AG20443 (cell line): ENCODE results near the gene DPP10.
"Not testable (repeated sequence)": the region's sequence is repeated elsewhere in the genome, so short reads cannot be mapped to it uniquely, and the experiment has no call there.

Experiments
- DNase-seq: peaks from one replicate; pipeline ENCODE4 v3.0.0; 2012; ENCODE audit warnings: low spot score, mixed read lengths

The DPP10 gene

GRCh38 chr2:114968748-114969400 lies 526.4 kb downstream of the DPP10 start:
- DNase-seq = no peak

- not testable (repeated sequence) for DNase-seq
These were observed 561.9 kb downstream of the DPP10 start for GRCh38 chr2:115004321-115004720.

GRCh38 chr2:115011721-115012120 lies 569.3 kb downstream of the DPP10 start:
- DNase-seq = no peak

- not testable (repeated sequence) for DNase-seq
These were observed 579.6 kb downstream of the DPP10 start for GRCh38 chr2:115022013-115022412.

GRCh38 chr2:115034801-115035200 lies 592.4 kb downstream of the DPP10 start:
- no peak for DNase-seq

- no peak for DNase-seq
These were observed 594.4 kb downstream of the DPP10 start for GRCh38 chr2:115036818-115037217.

GRCh38 chr2:115057473-115057872 lies 615.0 kb downstream of the DPP10 start:
- no peak for DNase-seq

GRCh38 chr2:115070002-115070401 lies 627.6 kb downstream of the DPP10 start:
- DNase-seq = no peak

GRCh38 chr2:115071534-115071933 lies 629.1 kb downstream of the DPP10 start:
- no peak for DNase-seq

GRCh38 chr2:115075800-115076199 lies 633.4 kb downstream of the DPP10 start:
- DNase-seq = no peak

- DNase-seq = no peak
These were observed 635.2 kb downstream of the DPP10 start for GRCh38 chr2:115077626-115078025.

GRCh38 chr2:115083225-115083624 lies 640.8 kb downstream of the DPP10 start:
- no peak for DNase-seq

- DNase-seq = no peak
These were observed 641.3 kb downstream of the DPP10 start for GRCh38 chr2:115083711-115084110.

GRCh38 chr2:115084446-115084845 lies 642.0 kb downstream of the DPP10 start:
- DNase-seq = no peak

- DNase-seq = not testable (repeated sequence)
These were observed 643.7 kb downstream of the DPP10 start for GRCh38 chr2:115086051-115086620.

GRCh38 chr2:115094441-115094840 lies 652.0 kb downstream of the DPP10 start:
- no peak for DNase-seq

GRCh38 chr2:115105966-115106365 lies 663.5 kb downstream of the DPP10 start:
- DNase-seq = no peak

- no peak for DNase-seq
These were observed 672.7 kb downstream of the DPP10 start for GRCh38 chr2:115115135-115115534.

- no peak for DNase-seq
These were observed 675.9 kb downstream of the DPP10 start for GRCh38 chr2:115118306-115118705.

- DNase-seq = no peak
These were observed 676.6 kb downstream of the DPP10 start for GRCh38 chr2:115119086-115119485.

- DNase-seq = no peak
These were observed 680.3 kb downstream of the DPP10 start for GRCh38 chr2:115122701-115123100.

GRCh38 chr2:115124817-115125216 lies 682.4 kb downstream of the DPP10 start:
- no peak for DNase-seq

- DNase-seq = no peak
These were observed 687.1 kb downstream of the DPP10 start for GRCh38 chr2:115129536-115129935.

GRCh38 chr2:115160531-115161080 lies 718.2 kb downstream of the DPP10 start:
- DNase-seq = no peak
